Activated naive CD8-positive, alpha-beta T cell treated with anti-CD3 and anti-CD28 coated beads, Interleukin-2, amount 50 U/mL, for 24 hours (primary cell): ENCODE measurements around the gene GPR35.
"Not testable (repeated sequence)": the region's sequence is repeated elsewhere in the genome, so short reads cannot be mapped to it uniquely, and the experiment has no call there.

Experiments used
- ATAC-seq: fragments of 150-1000 bp; cut with Tn5 transposase; one replicate; pipeline ENCODE4 v1.10.0; 2021
- DNase-seq: peaks from one replicate; pipeline ENCODE4 v3.0.0; 2021
- H3K27ac Mint-ChIP-seq: one replicate; pipeline ENCODE4 v1.8.0; 2021; ENCODE audit warnings: mild to moderate bottlenecking, mixed read lengths
- H3K27me3 Mint-ChIP-seq: one replicate; pipeline ENCODE4 v1.8.0; 2021; ENCODE audit warnings: mixed read lengths
- H3K36me3 Mint-ChIP-seq: one replicate; pipeline ENCODE4 v1.8.0; 2021; ENCODE audit warnings: low read depth, mixed read lengths
- H3K4me1 Mint-ChIP-seq: one replicate; pipeline ENCODE4 v1.8.0; 2021; ENCODE audit warnings: mixed read lengths
- H3K4me3 Mint-ChIP-seq: one replicate; pipeline ENCODE4 v1.8.0; 2021; ENCODE audit warnings: mild to moderate bottlenecking, moderate library complexity, mixed read lengths
- H3K9me3 Mint-ChIP-seq: one replicate; pipeline ENCODE4 v1.8.0; 2021; ENCODE audit warnings: mixed read lengths

GPR35 gene

GRCh38 chr2:240603081-240603835 lies 22.0 kb upstream of the GPR35 start:
- ATAC-seq (no peak), DNase-seq (no peak)
- Mint-ChIP-seq H3K36me3 (peaks cover 2% of the 10 kb centered on the region), H3K27me3 (no peaks in the 10 kb centered on the region), H3K27ac (no peak overlapping the region), H3K9me3 (no peaks in the 10 kb centered on the region), H3K4me1 (no peaks in the 10 kb centered on the region), H3K4me3 (no peak overlapping the region)

- no peaks in the 10 kb centered on the region for H3K4me1 Mint-ChIP-seq
- H3K27ac Mint-ChIP-seq = no peak overlapping the region
- no peaks in the 10 kb centered on the region for H3K27me3 Mint-ChIP-seq
- no peak overlapping the region for H3K4me3 Mint-ChIP-seq
- DNase-seq (no peak), ATAC-seq (peak; percentile 7)
- H3K9me3 Mint-ChIP-seq = no peaks in the 10 kb centered on the region
- H3K36me3 Mint-ChIP-seq = peaks cover 2% of the 10 kb centered on the region
These were observed 21.4 kb upstream of the GPR35 start for GRCh38 chr2:240603846-240604245.

GRCh38 chr2:240604291-240604938 lies 20.9 kb upstream of the GPR35 start:
- no peak overlapping the region for H3K4me3 Mint-ChIP-seq
- no peaks in the 10 kb centered on the region for H3K9me3 Mint-ChIP-seq
- no peaks in the 10 kb centered on the region for H3K4me1 Mint-ChIP-seq
- no peaks in the 10 kb centered on the region for H3K36me3 Mint-ChIP-seq
- H3K27me3 Mint-ChIP-seq = no peaks in the 10 kb centered on the region
- DNase-seq (no peak), ATAC-seq (no peak)
- H3K27ac Mint-ChIP-seq = no peak overlapping the region

- Mint-ChIP-seq H3K27me3 (no peaks in the 10 kb centered on the region), H3K4me1 (no peaks in the 10 kb centered on the region), H3K9me3 (no peaks in the 10 kb centered on the region), H3K36me3 (no peaks in the 10 kb centered on the region), H3K27ac (no peak overlapping the region), H3K4me3 (no peak overlapping the region)
- DNase-seq (no peak), ATAC-seq (no peak)
These were observed 20.2 kb upstream of the GPR35 start for GRCh38 chr2:240604939-240605716.

- no peaks in the 10 kb centered on the region for H3K4me1 Mint-ChIP-seq
- H3K36me3 Mint-ChIP-seq = no peaks in the 10 kb centered on the region
- H3K9me3 Mint-ChIP-seq = no peaks in the 10 kb centered on the region
- no peak for ATAC-seq
- no peak for DNase-seq
- no peak overlapping the region for H3K4me3 Mint-ChIP-seq
- no peak overlapping the region for H3K27ac Mint-ChIP-seq
- no peaks in the 10 kb centered on the region for H3K27me3 Mint-ChIP-seq
These were observed 19.2 kb upstream of the GPR35 start for GRCh38 chr2:240605867-240606743.

GRCh38 chr2:240611601-240612210 lies 13.6 kb upstream of the GPR35 start:
- Mint-ChIP-seq H3K36me3 (peaks cover 8% of the 10 kb centered on the region), H3K9me3 (no peaks in the 10 kb centered on the region), H3K4me3 (peak overlapping the region; percentile 32), H3K4me1 (peaks cover 9% of the 10 kb centered on the region), H3K27ac (peak overlapping the region; percentile 66), H3K27me3 (no peaks in the 10 kb centered on the region)
- DNase-seq = no peak
- no peak for ATAC-seq

GRCh38 chr2:240613781-240614180 lies 11.5 kb upstream of the GPR35 start:
- H3K9me3 Mint-ChIP-seq = peaks cover 6% of the 10 kb centered on the region
- H3K36me3 Mint-ChIP-seq = peaks cover 13% of the 10 kb centered on the region
- no peaks in the 10 kb centered on the region for H3K27me3 Mint-ChIP-seq
- no peak overlapping the region for H3K27ac Mint-ChIP-seq
- H3K4me1 Mint-ChIP-seq = peaks cover 9% of the 10 kb centered on the region
- no peak for DNase-seq
- no peak for ATAC-seq
- H3K4me3 Mint-ChIP-seq = no peak overlapping the region

GRCh38 chr2:240614391-240614790 lies 10.9 kb upstream of the GPR35 start:
- ATAC-seq = no peak
- peaks cover 12% of the 10 kb centered on the region for H3K4me1 Mint-ChIP-seq
- no peak overlapping the region for H3K4me3 Mint-ChIP-seq
- H3K9me3 Mint-ChIP-seq = peaks cover 6% of the 10 kb centered on the region
- H3K27me3 Mint-ChIP-seq = no peaks in the 10 kb centered on the region
- H3K36me3 Mint-ChIP-seq = peaks cover 18% of the 10 kb centered on the region
- H3K27ac Mint-ChIP-seq = no peak overlapping the region
- no peak for DNase-seq

GRCh38 chr2:240615396-240615795 lies 9.9 kb upstream of the GPR35 start:
- Mint-ChIP-seq H3K4me1 (peaks cover 17% of the 10 kb centered on the region), H3K4me3 (no peak overlapping the region), H3K27me3 (no peaks in the 10 kb centered on the region), H3K36me3 (peaks cover 18% of the 10 kb centered on the region), H3K9me3 (peaks cover 6% of the 10 kb centered on the region), H3K27ac (no peak overlapping the region)
- no peak for DNase-seq
- no peak for ATAC-seq

- H3K27ac Mint-ChIP-seq = no peak overlapping the region
- ATAC-seq = no peak
- H3K4me3 Mint-ChIP-seq = no peak overlapping the region
- peaks cover 18% of the 10 kb centered on the region for H3K36me3 Mint-ChIP-seq
- H3K27me3 Mint-ChIP-seq = no peaks in the 10 kb centered on the region
- DNase-seq = no peak
- peaks cover 6% of the 10 kb centered on the region for H3K9me3 Mint-ChIP-seq
- peaks cover 21% of the 10 kb centered on the region for H3K4me1 Mint-ChIP-seq
These were observed 9.3 kb upstream of the GPR35 start for GRCh38 chr2:240615820-240616547.

- not testable (repeated sequence) for H3K4me3 Mint-ChIP-seq, DNase-seq, H3K9me3 Mint-ChIP-seq, ATAC-seq, H3K36me3 Mint-ChIP-seq, H3K27ac Mint-ChIP-seq, H3K27me3 Mint-ChIP-seq
- H3K4me1 Mint-ChIP-seq = peaks cover 23% of the 10 kb centered on the region
These were observed 8.2 kb upstream of the GPR35 start for GRCh38 chr2:240616860-240617666.

- DNase-seq (no peak), ATAC-seq (no peak)
- Mint-ChIP-seq H3K9me3 (peaks cover 6% of the 10 kb centered on the region), H3K4me3 (no peak overlapping the region), H3K36me3 (peaks cover 10% of the 10 kb centered on the region), H3K27me3 (no peaks in the 10 kb centered on the region), H3K27ac (no peak overlapping the region), H3K4me1 (peaks cover 34% of the 10 kb centered on the region)
These were observed 6.5 kb upstream of the GPR35 start for GRCh38 chr2:240618776-240619175.
